Epidermal melanocyte (primary cell): Measurements from ENCODE around the gene COLEC11.

Experiments used
- DNase-seq: peaks from one replicate; pipeline ENCODE4 v3.0.0; 2011; ENCODE audit warnings: low spot score; ENCODE audit not compliant: insufficient read length

COLEC11 gene

DNA sequence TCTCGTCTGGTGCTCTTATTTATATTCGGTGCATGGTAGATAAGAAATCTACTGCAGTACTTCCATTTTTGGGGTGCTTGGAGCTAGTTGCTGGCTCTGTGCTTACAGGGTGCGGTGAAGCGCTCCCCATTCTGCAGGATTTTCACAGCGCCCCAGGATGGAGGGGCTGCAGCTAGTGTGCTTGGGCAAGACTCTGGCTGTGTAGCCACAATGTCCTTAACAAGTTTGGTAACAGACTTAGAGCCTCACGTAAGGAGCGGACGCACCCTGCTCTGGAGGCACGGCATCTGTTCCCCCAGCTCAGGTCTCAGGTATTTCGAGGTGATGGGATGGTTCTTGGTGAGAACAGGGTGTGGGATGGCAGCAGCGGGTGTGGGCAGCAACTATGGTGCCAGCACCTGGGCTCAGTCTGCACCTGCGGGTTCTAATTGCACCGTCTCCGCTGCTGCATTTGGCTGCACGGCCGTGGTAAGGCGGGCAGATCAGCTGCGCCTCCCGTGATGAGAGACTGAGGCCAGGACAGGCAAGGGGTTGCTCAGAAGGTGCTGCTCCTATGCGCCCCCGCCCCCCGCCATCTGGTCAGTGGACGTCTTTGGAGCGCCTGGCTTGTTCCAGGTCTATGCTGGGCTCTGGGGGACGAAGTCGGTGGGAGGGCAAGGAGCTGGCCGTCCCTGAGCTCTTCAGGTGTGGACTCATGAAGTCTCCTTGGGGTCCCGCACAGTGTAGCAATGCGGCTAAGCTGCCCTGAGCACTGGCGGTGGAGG lies 43.0 kb downstream of the COLEC11 start:
- no peak for DNase-seq

GRCh38 chr2:3638456-3638810 lies 43.5 kb downstream of the COLEC11 start:
- no peak for DNase-seq

GRCh38 chr2:3639015-3639630 lies 44.2 kb downstream of the COLEC11 start:
- no peak for DNase-seq

- no peak for DNase-seq
Measured at GRCh38 chr2:3639653-3640052, 44.7 kb downstream of the COLEC11 start.

- DNase-seq, result no peak
Measured at GRCh38 chr2:3641181-3641580, 46.3 kb downstream of the COLEC11 start.

- no peak for DNase-seq
Measured at GRCh38 chr2:3641841-3642421, 47.0 kb downstream of the COLEC11 start.

DNA sequence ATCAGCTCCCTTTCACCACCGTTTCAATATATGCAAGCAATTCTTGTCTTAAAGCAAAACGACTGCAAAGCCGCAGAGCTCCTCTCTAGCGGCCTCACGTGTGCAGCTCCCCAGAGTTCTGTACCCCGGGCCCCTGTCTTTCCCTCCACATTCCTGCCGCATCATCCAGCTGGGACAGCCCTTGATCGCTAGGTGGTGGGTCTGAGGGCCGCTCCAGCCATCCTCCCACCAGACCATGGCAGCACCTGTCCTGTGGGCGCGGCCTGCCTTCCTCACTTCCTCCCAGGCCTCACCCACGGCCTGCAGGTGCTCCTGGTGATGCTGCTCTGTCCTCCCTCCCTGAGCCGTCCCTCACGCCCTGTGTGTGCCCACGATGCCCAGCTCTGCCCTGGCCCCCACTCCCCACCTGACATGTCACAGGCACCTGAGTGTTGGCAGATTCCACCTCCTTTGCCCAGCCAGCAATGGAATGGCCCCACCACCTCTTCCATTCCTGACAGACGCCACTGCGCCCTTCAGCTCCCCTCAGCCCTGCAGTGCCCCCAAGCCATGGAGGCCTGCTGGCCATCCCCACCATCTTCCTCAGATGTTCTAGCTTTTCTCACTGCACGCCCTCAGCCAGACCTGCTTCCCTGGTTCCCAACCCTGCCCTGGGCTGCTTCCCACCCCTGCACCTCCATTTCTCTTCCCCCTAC lies 47.8 kb downstream of the COLEC11 start:
- DNase-seq, result no peak

DNA sequence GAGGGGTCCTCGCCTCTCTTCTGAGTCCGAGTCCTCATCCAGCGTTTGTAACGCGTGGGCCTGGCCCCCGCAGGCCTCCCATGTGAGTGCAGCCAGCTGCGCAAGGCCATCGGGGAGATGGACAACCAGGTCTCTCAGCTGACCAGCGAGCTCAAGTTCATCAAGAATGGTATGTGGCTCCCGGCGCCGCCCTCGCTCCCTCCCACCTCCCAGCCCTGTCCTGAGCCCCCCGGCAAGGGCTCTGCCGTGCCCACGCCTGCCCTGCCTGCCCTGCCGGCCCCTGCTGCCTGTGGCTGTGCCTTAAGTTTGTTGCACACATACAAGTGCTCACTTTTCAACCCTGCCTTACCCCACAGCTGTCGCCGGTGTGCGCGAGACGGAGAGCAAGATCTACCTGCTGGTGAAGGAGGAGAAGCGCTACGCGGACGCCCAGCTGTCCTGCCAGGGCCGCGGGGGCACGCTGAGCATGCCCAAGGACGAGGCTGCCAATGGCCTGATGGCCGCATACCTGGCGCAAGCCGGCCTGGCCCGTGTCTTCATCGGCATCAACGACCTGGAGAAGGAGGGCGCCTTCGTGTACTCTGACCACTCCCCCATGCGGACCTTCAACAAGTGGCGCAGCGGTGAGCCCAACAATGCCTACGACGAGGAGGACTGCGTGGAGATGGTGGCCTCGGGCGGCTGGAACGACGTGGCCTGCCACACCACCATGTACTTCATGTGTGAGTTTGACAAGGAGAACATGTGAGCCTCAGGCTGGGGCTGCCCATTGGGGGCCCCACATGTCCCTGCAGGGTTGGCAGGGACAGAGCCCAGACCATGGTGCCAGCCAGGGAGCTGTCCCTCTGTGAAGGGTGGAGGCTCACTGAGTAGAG lies 48.7 kb downstream of the COLEC11 start:
- DNase-seq, result no peak

GRCh38 chr2:3644246-3644525 lies 49.3 kb downstream of the COLEC11 start:
- DNase-seq, result no peak

- DNase-seq, result no peak
Measured at GRCh38 chr2:3644891-3645605, 50.1 kb downstream of the COLEC11 start.

GRCh38 chr2:3645745-3646389 lies 51.0 kb downstream of the COLEC11 start:
- DNase-seq, result no peak

- DNase-seq, result no peak
Measured at GRCh38 chr2:3646446-3646845, 51.5 kb downstream of the COLEC11 start.

DNA sequence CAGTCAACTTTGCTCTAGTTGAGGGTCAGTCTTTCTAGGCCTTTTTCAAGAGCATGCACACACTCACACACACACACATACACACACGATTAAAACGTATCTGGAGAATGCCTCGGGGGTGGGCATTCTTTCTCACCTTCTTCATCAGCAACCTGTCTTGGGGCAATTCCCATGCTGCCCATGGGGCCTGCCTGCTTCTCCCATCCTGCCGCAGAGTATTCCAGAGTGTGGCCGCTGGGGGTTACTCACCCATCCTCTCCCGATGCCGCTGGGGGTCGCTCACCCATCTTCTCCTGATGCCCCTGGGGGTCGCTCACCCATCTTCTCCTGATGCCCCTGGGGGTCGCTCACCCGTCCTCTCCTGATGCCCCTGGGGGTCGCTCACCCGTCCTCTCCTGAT lies 52.3 kb downstream of the COLEC11 start:
- no peak for DNase-seq

DNA sequence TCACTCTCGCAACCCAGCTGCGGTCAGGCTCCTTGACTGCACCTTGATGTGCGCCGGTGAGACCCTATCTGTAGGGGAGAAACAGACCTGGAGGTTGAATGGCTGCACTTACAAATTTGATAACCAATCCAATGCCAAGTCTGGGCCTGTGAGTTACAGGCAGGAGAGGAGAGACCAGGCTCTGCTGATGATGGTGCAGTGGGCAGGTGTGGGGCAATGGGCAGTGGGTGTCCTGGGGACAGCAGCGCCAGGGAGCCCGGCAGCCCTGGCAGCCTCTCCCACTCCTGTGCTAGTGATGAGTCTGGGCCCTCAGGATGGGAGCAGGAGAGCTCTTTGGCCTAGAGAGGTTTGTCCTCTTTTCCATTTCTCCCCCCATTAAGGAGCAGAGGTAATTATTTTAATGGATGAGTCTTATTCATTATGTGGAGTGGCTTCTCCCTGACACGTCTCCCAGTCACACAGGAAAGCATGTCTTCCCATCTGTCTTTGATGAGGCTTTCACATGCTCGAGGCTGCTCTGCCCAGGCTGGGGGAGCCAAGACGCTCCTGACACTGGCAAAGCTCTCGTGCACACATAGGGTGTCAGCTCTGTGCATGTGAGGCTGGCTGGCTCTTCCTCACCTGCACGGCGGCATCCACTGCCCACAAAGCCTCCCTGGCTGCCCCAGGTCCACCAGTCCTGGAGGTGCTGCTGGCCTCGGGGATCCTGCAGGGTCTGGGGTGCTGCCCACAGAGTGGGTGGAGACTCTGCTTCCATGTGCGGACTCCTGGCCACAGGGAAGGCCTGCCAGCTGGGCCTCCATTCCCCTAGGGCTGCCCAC lies 53.1 kb downstream of the COLEC11 start:
- DNase-seq, result no peak

DNA sequence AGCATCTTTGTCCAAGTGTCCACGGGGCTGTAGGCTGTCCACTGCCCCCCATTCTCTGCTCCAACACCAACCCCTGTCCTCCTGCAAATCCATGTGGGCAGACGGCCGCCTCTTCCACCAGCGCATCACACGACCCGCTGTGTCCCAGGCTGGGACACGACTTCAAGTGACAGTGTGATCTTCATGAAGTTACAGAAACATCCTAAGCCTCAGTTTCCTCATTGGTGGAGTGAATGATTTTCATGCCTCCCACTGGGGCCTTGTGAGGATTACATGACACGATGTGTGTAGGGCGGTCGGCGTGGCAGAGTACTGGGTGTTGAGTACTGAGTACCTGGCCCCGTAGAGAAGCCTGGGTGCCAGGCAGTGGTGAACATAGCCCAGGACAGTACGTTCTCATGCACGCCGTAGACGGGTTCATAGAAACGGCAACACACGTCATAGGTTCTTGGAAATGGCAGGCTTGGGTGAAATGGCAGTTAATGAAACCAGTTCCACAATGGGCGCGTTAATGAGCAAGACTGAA lies 53.8 kb downstream of the COLEC11 start:
- DNase-seq, result no peak

DNA sequence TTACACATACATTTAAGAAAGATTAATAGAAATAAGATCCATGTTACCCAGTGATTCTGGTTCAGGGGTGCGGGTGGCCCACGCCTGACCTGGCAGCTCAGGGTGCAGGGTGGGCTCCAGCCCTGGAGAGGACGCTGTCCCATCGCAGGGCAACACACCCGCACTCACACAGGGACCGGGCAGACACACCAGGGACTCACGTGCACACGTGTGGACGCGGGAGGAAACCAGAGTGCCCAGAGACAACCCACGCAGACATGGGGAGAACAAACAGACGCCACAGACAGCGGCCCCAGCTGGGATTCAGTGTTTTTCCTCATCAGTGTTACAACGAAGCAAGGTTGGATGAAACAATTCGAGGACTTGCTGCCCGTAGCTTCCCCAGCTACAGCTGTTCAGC lies 54.7 kb downstream of the COLEC11 start:
- DNase-seq, result no peak

DNA sequence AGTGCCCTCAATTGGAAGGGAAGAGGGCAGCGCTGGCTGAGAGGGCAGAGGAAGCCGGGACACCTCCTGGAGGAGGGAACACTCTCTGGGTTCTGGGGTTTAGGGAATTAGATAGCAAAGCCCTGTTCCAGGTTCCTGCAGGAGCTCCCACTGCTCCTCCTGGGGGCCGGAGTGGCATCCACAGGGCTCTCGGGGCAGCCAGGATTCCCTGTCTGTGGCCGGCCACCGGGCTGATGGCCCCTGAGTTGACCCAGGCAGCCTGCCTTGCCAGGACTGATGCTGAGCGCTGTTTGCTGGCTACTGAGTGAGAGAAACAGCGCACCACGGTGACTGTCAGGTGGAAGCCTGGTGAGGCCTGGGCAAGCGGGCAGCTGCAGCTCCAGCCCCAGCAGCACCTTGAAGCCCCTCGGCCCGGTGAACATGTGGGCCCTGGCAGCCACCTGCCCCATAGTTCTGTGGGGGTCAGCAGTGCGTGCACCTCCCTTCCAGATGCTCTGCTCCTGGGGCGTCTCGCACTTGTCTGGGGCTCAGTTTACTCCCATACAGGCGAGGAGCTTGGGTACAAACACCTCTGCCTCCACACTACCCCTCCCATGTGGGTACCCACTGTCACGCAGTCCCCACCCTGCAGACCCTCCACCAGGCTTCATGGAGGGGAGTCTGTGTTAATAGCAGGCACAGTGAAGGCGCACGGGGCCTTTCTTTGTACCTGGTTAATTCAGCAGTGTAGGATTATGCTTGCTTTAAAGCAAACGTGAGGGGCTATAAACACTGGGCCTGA lies 55.4 kb downstream of the COLEC11 start:
- DNase-seq, result no peak
